GM18511 (cell line): ENCODE results near the gene MPND.

ENCODE experiments used
- ATAC-seq: cut with Tn5 transposase; IDR thresholded peaks from one replicate; pipeline ENCODE4 v1.9.1; 2021; ENCODE audit warnings: mild to moderate bottlenecking, moderate library complexity; ENCODE audit not compliant: unreplicated experiment

The MPND gene

GRCh38 chr19:4343370-4344307 is at the start of gene MPND:
MPND (plus strand) TSS chr19:4343562; CDS start chr19:4343594, 32 bp downstream.
- ATAC-seq: peak; percentile 63

DNA sequence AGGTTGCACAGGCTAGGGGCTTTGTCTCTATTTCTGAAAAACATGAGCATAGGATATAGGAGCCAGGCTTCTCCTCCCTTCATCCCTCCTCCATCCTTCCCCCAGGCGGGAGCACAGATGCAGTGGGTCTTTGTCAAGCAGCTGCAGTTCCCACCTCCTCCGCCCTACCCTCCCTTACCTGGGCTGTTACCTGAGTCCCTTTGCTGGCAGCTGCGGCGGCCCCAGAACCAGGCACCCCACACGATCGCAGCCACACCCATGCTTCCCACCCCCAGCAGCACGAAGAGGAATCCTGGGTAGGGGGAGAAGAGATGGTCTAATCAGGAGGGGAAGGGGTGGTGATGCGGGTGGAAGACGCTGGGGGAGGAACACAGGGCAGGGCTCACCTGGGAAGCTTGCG is 49.0 kb upstream of the MPND start:
- ATAC-seq: no peak

- ATAC-seq: no peak
These were observed 47.2 kb upstream of the MPND start for GRCh38 chr19:4295972-4296771.

GRCh38 chr19:4297901-4298809 is 45.2 kb upstream of the MPND start:
- ATAC-seq: no peak

- ATAC-seq: no peak
These were observed 44.4 kb upstream of the MPND start for GRCh38 chr19:4298810-4299550.

DNA sequence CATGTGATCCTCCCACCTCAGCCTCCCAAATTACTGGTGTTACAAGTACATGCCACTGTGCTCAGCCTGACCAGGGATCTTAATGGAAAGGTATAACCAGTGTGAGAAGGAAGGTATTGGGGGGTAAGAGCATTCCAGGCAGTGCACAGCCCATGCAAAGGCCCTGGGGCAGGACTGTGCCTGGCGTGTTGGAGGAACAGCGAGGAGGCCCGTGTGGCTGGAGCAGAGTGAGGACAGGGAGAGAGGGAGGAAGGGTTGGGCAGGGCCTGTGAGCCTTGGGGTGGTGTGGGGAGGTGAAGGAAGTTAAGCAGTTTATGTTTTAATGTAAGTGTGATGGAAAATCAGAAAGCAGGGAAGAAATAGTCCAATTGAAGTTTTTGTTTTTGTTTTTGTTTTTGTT is 42.8 kb upstream of the MPND start:
- no peak for ATAC-seq

- ATAC-seq: no peak
These were observed 41.6 kb upstream of the MPND start for GRCh38 chr19:4301590-4302242.

DNA sequence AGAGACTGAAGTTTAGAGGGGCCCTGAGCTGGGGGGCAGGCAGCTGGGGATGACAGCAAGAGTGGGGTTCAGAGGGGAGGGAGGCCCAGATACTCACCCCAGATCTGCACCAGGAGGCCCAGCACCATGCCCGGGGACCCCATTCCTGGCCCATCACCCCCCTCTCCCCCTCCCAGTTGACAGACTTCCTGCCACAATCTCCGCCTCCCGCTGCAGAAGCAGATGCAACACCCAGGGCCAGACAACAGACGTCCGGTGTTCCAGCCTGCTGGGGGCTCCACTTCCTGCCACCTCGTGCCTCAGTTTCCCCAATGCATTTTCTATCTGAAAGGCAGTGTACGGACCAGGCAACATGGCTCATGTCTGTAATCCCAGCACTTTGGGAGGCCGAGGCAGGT is 41.1 kb upstream of the MPND start, which contains the start of gene TMIGD2:
TSS of gene TMIGD2 (minus strand) at position 147 of the 398 bp plus-strand sequence. CDS start at position 143, 4 bp downstream.
- ATAC-seq: no peak

DNA sequence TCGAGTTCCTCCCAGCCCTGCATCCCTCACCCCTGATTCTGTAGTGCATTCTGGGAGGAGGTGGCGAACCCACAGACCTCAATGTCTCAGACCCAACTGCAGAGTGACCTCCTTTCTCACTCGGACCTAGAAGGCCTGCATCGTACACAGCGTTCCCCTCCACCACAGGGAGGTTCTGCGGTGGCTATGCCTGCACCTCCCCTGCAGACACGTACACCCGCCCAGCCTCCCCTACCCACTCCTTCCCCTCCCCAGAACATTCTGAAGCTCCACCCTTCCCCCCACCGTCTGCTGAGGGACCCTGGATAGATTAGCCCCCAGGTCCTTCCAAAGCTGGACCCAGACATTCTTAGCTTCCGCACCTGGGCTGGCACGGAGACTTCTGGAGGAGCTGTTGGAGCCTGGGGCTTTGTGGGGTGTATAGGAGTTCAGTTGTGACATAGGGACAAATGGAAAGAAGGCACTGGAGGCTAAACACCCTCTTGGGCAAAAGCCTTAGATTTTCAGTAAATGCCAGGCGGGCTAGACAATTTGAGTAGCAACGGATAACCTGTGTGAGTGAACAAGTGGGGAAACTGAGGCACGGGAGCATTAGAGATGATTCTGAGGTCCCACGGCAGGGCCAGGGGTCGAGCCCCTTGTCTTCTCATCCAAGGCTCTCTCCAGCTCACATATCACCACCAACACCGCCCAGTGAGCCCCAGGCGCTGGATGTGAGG is 39.4 kb upstream of the MPND start:
- no peak for ATAC-seq

DNA sequence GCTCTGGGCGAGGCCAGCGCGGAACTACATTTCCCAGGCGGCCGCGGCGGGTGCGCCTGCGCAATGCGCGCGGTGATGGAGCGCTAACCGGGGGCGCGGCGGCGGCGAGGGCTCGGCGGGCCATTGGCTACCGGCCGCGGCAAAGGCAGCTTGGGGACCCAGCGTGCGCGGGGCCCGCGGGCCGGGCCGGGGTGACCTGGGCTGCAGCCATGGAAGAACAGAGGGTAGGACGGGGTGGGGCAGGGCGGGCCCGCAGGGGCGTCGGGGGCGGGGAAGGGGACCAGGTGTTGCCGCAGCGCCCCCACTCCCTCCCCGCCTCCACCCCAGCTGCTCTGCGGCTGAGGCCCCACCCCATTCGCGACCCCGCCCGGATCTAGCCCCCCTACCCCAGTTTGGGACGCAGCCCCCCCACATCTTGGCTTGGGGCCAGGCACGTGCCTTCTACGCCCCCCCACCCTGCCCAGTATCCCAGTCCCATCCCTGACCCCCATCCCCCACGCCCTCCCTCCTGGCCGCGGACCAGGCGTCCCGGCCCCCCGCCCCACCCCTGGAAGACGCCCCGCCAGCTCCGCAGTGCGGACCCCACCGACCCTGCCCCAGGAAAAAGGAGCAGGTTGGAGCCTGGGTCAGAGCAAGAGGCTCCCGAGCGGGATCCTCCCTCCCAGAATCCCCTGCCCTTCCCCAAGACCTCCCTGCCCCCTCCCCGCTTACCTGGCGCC is 38.7 kb upstream of the MPND start, which contains the start of gene FSD1:
TSS of gene FSD1 (plus strand) at position 61 of the 719 bp plus-strand sequence. CDS start at position 210, 149 bp downstream.
- ATAC-seq: no peak

- no peak for ATAC-seq
These were observed 38.1 kb upstream of the MPND start for GRCh38 chr19:4305257-4305612.

GRCh38 chr19:4305659-4306058 is 37.7 kb upstream of the MPND start:
- no peak for ATAC-seq

DNA sequence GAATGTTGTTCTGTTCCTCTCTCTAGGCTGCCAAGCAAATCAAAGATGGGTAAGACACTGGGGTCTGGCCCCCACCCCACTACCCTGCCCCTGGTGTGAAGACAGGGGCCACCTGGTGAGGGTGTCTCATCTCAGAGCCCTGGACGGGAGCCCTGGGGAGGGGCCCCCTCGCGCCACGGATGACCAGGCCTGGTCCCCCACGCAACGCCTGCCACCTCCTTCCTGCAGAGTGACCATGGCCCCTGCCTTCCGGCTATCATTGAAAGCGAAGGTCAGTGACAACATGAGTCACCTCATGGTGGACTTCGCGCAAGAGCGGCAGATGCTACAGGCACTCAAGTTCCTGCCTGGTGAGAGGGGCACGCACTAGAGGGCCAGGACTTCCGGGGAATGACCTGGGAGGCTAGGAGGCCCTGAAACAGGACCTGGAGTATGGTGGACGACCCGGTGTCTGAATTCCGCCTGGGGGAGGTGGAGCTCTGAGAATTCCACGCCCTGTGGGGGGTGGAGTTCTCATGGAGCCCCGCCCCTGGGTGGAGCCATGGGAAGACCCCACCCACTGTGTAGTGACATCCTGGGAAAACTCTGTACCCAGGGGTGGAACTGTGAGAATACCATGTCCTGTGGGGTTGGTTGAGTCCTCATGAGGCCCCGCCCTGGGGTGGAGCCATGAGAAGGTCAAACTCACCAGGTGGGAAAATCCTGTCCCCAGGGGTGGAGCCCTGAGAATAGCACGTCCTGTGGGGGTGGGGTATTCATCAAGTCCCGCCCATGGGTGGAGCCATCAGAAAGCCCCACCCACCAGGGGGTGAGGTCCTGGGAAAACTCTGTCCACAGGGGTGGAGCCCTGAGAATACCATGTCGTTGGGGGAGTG is 32.9 kb upstream of the MPND start:
- ATAC-seq: no peak

DNA sequence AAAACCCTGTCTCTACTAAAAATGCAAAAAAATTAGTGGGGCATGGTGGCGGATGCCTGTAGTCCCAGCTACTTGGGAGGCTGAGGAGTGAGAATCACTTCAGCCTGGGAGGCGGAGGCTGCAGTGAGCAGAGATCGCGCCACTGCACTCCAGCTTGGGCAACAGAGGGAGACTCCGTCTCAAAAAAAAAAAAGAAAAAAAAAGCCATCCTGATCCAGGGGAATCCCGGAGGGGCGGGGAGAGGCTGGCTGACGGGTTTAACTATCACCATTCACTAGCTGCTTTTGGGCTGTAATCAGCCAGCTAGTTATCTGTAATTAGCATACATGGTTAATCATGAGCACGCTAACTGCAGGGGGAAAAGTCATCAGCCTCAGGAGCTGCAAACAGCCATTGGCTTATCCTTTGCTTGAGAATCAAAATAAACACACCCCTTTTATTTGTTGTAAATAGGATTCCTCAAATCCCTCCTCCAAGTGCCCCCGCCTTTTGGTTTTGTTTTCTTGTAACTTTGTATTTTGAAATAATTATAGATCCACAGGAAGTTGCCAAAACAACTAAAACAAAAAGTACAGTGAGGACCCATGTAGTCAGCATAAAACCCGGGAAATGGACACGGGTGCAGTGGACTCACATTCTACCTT is 29.4 kb upstream of the MPND start:
- ATAC-seq: no peak

DNA sequence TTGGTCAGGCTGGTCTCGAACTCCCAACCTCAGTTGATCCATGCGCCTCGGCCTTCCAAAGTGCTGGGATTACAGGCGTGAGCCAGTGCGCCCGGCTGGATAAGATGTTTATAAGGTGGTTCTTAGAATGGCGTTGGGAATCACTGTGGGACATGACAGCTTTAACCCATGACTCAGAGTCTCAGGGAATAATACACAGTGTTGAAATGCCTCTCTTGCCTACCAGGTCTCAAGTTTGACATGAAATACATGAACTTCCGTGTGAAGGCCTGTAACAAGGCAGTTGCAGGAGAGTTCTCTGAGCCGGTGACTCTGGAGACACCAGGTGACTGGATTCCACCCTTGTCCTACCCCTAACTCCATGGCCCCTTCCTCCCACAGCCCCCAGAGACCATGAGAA is 26.4 kb upstream of the MPND start:
- no peak for ATAC-seq

DNA sequence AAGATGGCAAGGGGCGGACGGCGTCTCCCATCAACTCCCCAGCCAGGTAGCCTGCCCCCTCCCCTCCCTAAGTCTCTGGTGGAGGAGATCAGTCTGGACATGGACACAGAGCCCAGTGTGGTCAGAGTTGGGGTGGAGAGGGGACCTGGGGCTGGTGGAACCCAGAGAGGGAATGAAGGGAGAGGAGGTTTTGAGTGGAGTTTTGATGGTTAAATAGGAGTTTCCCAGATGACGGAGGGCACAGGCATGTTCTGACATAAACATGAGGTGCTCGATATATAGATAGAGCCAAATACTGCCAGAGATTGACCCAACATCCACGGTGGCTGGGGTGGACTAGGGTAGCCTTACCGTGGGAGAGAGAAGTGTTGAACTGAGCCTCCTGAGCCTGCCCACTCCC is 24.9 kb upstream of the MPND start:
- no peak for ATAC-seq
